SK-N-SH treated with all-trans-retinoic acid at 6 μM for 48 hours (cell line): ENCODE measurements around the gene SBF2.

Experiments used
- ARNTL ChIP-seq: fragments of 450-650 bp; formaldehyde crosslinking; IDR thresholded peaks from 2 replicates; pipeline ENCODE4 v1.5.0; 2020; ENCODE audit warnings: low read depth, mild to moderate bottlenecking, moderate library complexity, borderline replicate concordance
- BACH2 ChIP-seq: fragments of 250-450 bp; sonication (Bioruptor Pico); IDR thresholded peaks from 2 replicates; pipeline ENCODE4 v1.9.0; 2021; ENCODE audit warnings: mild to moderate bottlenecking, borderline replicate concordance
- CREB5 ChIP-seq: fragments of 250-450 bp; sonication (Bioruptor Pico); IDR thresholded peaks from 2 replicates; pipeline ENCODE4 v1.5.1; 2020; ENCODE audit warnings: low read depth, mild to moderate bottlenecking, moderate library complexity
- CSRNP3 ChIP-seq: fragments of 250-450 bp; sonication (Bioruptor Pico); IDR thresholded peaks from 2 replicates; pipeline ENCODE4 v1.5.1; 2021; ENCODE audit warnings: mild to moderate bottlenecking, moderate library complexity
- POU6F1 ChIP-seq: fragments of 250-450 bp; sonication (Bioruptor Pico); IDR thresholded peaks from 2 replicates; pipeline ENCODE4 v1.8.0; 2021; ENCODE audit warnings: low read depth, mild to moderate bottlenecking, moderate library complexity, borderline replicate concordance
- TCF4 ChIP-seq: fragments of 250-450 bp; sonication (Bioruptor Pico); IDR thresholded peaks from 2 replicates; pipeline ENCODE4 v1.8.0; 2021; ENCODE audit warnings: mild to moderate bottlenecking, moderate library complexity, borderline replicate concordance
- TSHZ2 ChIP-seq: fragments of 250-450 bp; sonication (Bioruptor Pico); IDR thresholded peaks from 2 replicates; pipeline ENCODE4 v1.5.0; 2020; ENCODE audit warnings: mild to moderate bottlenecking, moderate library complexity
- ZFP3 ChIP-seq: fragments of 250-450 bp; sonication (Bioruptor Pico); IDR thresholded peaks from 2 replicates; pipeline ENCODE4 v1.5.0; 2020; ENCODE audit warnings: mild to moderate bottlenecking, moderate library complexity
- ZNF70 ChIP-seq: fragments of 450-650 bp; formaldehyde crosslinking; IDR thresholded peaks from 2 replicates; pipeline ENCODE4 v1.5.0; 2020; ENCODE audit warnings: mild to moderate bottlenecking, moderate library complexity

GRCh38 chr11:10325277-10326011 lies 31.4 kb upstream of the SBF2 start:
- TF ChIP-seq BACH2 = no peak
- TF ChIP-seq ZNF70 (CRISPR knock-in tag) = no peak
- TF ChIP-seq ARNTL (CRISPR knock-in tag) = no peak
- no peak for TF ChIP-seq ZFP3 (CRISPR knock-in tag)
- TF ChIP-seq CSRNP3 (CRISPR knock-in tag) = no peak
- TF ChIP-seq TCF4 = no peak
- no peak for TF ChIP-seq TSHZ2 (CRISPR knock-in tag)
- no peak for TF ChIP-seq CREB5
- TF ChIP-seq POU6F1 (CRISPR knock-in tag) = no peak
